ENCODE data around the gene TSPAN1. TPM values are rescaled to one million over a fixed set of nuclear protein-coding genes. Genes with fewer than 3 reads are reported as not detected.

The TSPAN1 gene
- total RNA-seq, 2 donors from 2014 or later, result not detected

GRCh38 chr1:46130606-46131005 lies 44.3 kb upstream of the TSPAN1 start:
- Histone ChIP-seq H3K27ac (ENCODE audit: low read depth, low read length) (no peak overlapping the region), H3K9ac (ENCODE audit: extremely low read depth, low read length, poor library complexity, severe bottlenecking) (peak overlapping the region; percentile 61), H3K9me3 (ENCODE audit: control insufficient read depth, low read length) (no peaks in the 10 kb centered on the region), H3K4me3 (ENCODE audit: low read length) (peak overlapping the region; percentile 96), H3K36me3 (ENCODE audit: control insufficient read depth, insufficient read depth, low read length) (no peaks in the 10 kb centered on the region), H3K4me1 (ENCODE audit: control insufficient read depth, insufficient read depth, low read length) (no peaks in the 10 kb centered on the region), H3K27me3 (ENCODE audit: control insufficient read depth, insufficient read depth, low read length, poor library complexity, severe bottlenecking) (no peaks in the 10 kb centered on the region)
- 0 to 11% methylated on average over 3 to 4 of the region's 5 CpGs for WGBS, 2 experiments (ENCODE audit: insufficient coverage in 1 of 2, insufficient read length in 1 of 2)
- Mint-ChIP-seq H3K9me3 (no peaks in the 10 kb centered on the region), H3K27ac (no peak overlapping the region), H3K4me1 (peaks cover 19% of the 10 kb centered on the region), H3K4me3 (peak overlapping the region; percentile 93), H3K27me3 (ENCODE audit: insufficient read depth) (peaks cover 9% of the 10 kb centered on the region), H3K36me3 (ENCODE audit: low read depth) (no peaks in the 10 kb centered on the region)
- no peak for TF ChIP-seq CTCF (conservative IDR thresholded peaks at IDR 0.05)
- DNase-seq, result no peak

GRCh38 chr1:46131093-46131492 lies 43.8 kb upstream of the TSPAN1 start:
- no peak overlapping the region for H3K27ac ChIP-seq (ENCODE audit: low read depth, low read length)
- H3K36me3 Mint-ChIP-seq (ENCODE audit: low read depth), result no peaks in the 10 kb centered on the region
- H3K27me3 ChIP-seq (ENCODE audit: control insufficient read depth, insufficient read depth, low read length, poor library complexity, severe bottlenecking), result no peaks in the 10 kb centered on the region
- H3K4me1 Mint-ChIP-seq, result peaks cover 19% of the 10 kb centered on the region
- no peaks in the 10 kb centered on the region for H3K9me3 Mint-ChIP-seq
- H3K4me3 ChIP-seq (ENCODE audit: low read length), result peak overlapping the region; percentile 96
- DNase-seq, result no peak
- WGBS, 2 experiments (ENCODE audit: insufficient coverage in 1 of 2, insufficient read length in 1 of 2), result 0% methylated on average over 2 to 10 of the region's 10 CpGs
- peak overlapping the region; percentile 93 for H3K4me3 Mint-ChIP-seq
- H3K9me3 ChIP-seq (ENCODE audit: control insufficient read depth, low read length), result no peaks in the 10 kb centered on the region
- peak overlapping the region; percentile 82 for H3K27ac Mint-ChIP-seq
- peak overlapping the region; percentile 61 for H3K9ac ChIP-seq (ENCODE audit: extremely low read depth, low read length, poor library complexity, severe bottlenecking)
- no peaks in the 10 kb centered on the region for H3K4me1 ChIP-seq (ENCODE audit: control insufficient read depth, insufficient read depth, low read length)
- H3K36me3 ChIP-seq (ENCODE audit: control insufficient read depth, insufficient read depth, low read length), result no peaks in the 10 kb centered on the region
- H3K27me3 Mint-ChIP-seq (ENCODE audit: insufficient read depth), result peaks cover 9% of the 10 kb centered on the region
- TF ChIP-seq CTCF (conservative IDR thresholded peaks at IDR 0.05), result no peak

GRCh38 chr1:46131712-46132528 lies 43.0 kb upstream of the TSPAN1 start:
- Histone ChIP-seq H3K4me1 (ENCODE audit: control insufficient read depth, insufficient read depth, low read length) (peaks cover 3% of the 10 kb centered on the region), H3K27ac (ENCODE audit: low read depth, low read length) (peak overlapping the region; percentile 100), H3K9me3 (ENCODE audit: control insufficient read depth, low read length) (no peaks in the 10 kb centered on the region), H3K9ac (ENCODE audit: extremely low read depth, low read length, poor library complexity, severe bottlenecking) (peak overlapping the region; percentile 92), H3K4me3 (ENCODE audit: low read length) (peak overlapping the region; percentile 96), H3K36me3 (ENCODE audit: control insufficient read depth, insufficient read depth, low read length) (no peaks in the 10 kb centered on the region), H3K27me3 (ENCODE audit: control insufficient read depth, insufficient read depth, low read length, poor library complexity, severe bottlenecking) (no peaks in the 10 kb centered on the region)
- Mint-ChIP-seq H3K4me3 (peak overlapping the region; percentile 93), H3K27ac (peak overlapping the region; percentile 100), H3K27me3 (ENCODE audit: insufficient read depth) (peaks cover 9% of the 10 kb centered on the region), H3K36me3 (ENCODE audit: low read depth) (no peaks in the 10 kb centered on the region), H3K9me3 (no peaks in the 10 kb centered on the region), H3K4me1 (peaks cover 23% of the 10 kb centered on the region)
- 0 to 4% methylated on average over 10 to 34 of the region's 38 CpGs for WGBS, 2 experiments (ENCODE audit: insufficient coverage in 1 of 2, insufficient read length in 1 of 2)
- peak; percentile 49 for DNase-seq
- no peak for TF ChIP-seq CTCF (conservative IDR thresholded peaks at IDR 0.05)

Measured in endodermal cell (in vitro differentiated cells).